WTC11 (cell line): ENCODE results near the gene USH2A. TPM values are rescaled to one million over a fixed set of nuclear protein-coding genes. Genes with fewer than 3 reads are reported as not detected.

Source experiments
- ATAC-seq: fragments of 200-7000 bp; cut with Tn5 transposase; 2 replicates; pipeline ENCODE4 v1.10.0; 2021; ENCODE audit warnings: mild to moderate bottlenecking, moderate library complexity
- CTCF ChIA-PET: fragments of 300-600 bp; sonication (Branson Sonifier 250); formaldehyde crosslinking; loops from one replicate; lab custom pipeline; 2021; ENCODE audit warnings: antibody characterized with exemption; lab: Charles Lee
- POLR2A ChIA-PET: fragments of 350-600 bp; sonication (Branson Sonifier 250); formaldehyde crosslinking; loops from one replicate; lab custom pipeline; 2021; ENCODE audit warnings: antibody characterized with exemption; lab: Charles Lee
- DNase-seq: peaks from one replicate; pipeline ENCODE4 v3.0.0; 2021; ENCODE audit warnings: low spot score
- H3K27ac Mint-ChIP-seq: 2 replicates; pipeline ENCODE4 v1.8.0; 2021; ENCODE audit warnings: mixed read lengths
- H3K27me3 Mint-ChIP-seq: 2 replicates; pipeline ENCODE4 v1.8.0; 2021; ENCODE audit warnings: low read depth, mild to moderate bottlenecking, moderate library complexity, mixed read lengths
- H3K36me3 Mint-ChIP-seq: 2 replicates; pipeline ENCODE4 v1.8.0; 2021; ENCODE audit warnings: mixed read lengths
- H3K4me1 Mint-ChIP-seq: 2 replicates; pipeline ENCODE4 v1.8.0; 2022; ENCODE audit warnings: mixed read lengths
- H3K4me3 Mint-ChIP-seq: 2 replicates; pipeline ENCODE4 v1.8.0; 2021; ENCODE audit warnings: mild to moderate bottlenecking, moderate library complexity, mixed read lengths
- H3K9me3 Mint-ChIP-seq: 2 replicates; pipeline ENCODE4 v1.8.0; 2021; ENCODE audit warnings: mixed read lengths
- ATF3 ChIP-seq: sonication (generic); formaldehyde crosslinking; conservative IDR thresholded peaks from 2 replicates; pipeline ENCODE4 v1.8.1; 2022; ENCODE audit warnings: mild to moderate bottlenecking, missing genetic modification reagents
- CBFB ChIP-seq: sonication (generic); formaldehyde crosslinking; IDR thresholded peaks from 2 replicates; pipeline ENCODE4 v1.8.1; 2022; ENCODE audit warnings: mild to moderate bottlenecking, low read depth, missing genetic modification reagents
- CREB1 ChIP-seq: sonication (generic); formaldehyde crosslinking; IDR thresholded peaks from 2 replicates; pipeline ENCODE4 v1.8.0; 2023; ENCODE audit warnings: mild to moderate bottlenecking, missing genetic modification reagents
- CREM ChIP-seq: sonication (generic); formaldehyde crosslinking; IDR thresholded peaks from 2 replicates; pipeline ENCODE4 v1.8.1; 2022; ENCODE audit warnings: mild to moderate bottlenecking, missing genetic modification reagents, moderate library complexity
- ELF4 ChIP-seq: sonication (generic); formaldehyde crosslinking; IDR thresholded peaks from 2 replicates; pipeline ENCODE4 v1.8.1; 2022; ENCODE audit warnings: low read depth, mild to moderate bottlenecking, moderate library complexity, missing genetic modification reagents
- FOXJ3 ChIP-seq: sonication (generic); formaldehyde crosslinking; IDR thresholded peaks from 2 replicates; pipeline ENCODE4 v1.9.0; 2021; ENCODE audit warnings: missing genetic modification reagents, mild to moderate bottlenecking, borderline replicate concordance
- FOXK1 ChIP-seq: sonication (generic); formaldehyde crosslinking; IDR thresholded peaks from 2 replicates; pipeline ENCODE4 v1.8.0; 2022; ENCODE audit warnings: mild to moderate bottlenecking, moderate library complexity, missing genetic modification reagents
- IRF2 ChIP-seq: sonication (generic); formaldehyde crosslinking; IDR thresholded peaks from 2 replicates; pipeline ENCODE4 v1.8.0; 2022; ENCODE audit warnings: low read depth, missing genetic modification reagents, borderline replicate concordance
- JAZF1 ChIP-seq: fragments of 250-450 bp; sonication (Bioruptor Pico); IDR thresholded peaks from 2 replicates; pipeline ENCODE4 v1.9.0; 2021; ENCODE audit warnings: moderate library complexity, mild to moderate bottlenecking, inconsistent platforms
- MYBL2 ChIP-seq: sonication (generic); formaldehyde crosslinking; IDR thresholded peaks from 2 replicates; pipeline ENCODE4 v1.8.1; 2023; ENCODE audit warnings: mild to moderate bottlenecking, moderate library complexity, missing genetic modification reagents
- NFE2L1 ChIP-seq: sonication (generic); formaldehyde crosslinking; IDR thresholded peaks from 2 replicates; pipeline ENCODE4 v1.8.1; 2023; ENCODE audit warnings: missing genetic modification reagents
- NFYB ChIP-seq: sonication (generic); formaldehyde crosslinking; conservative IDR thresholded peaks from 2 replicates; pipeline ENCODE4 v1.8.0; 2022; ENCODE audit warnings: low read depth, missing genetic modification reagents
- NR2C2 ChIP-seq: sonication (generic); formaldehyde crosslinking; IDR thresholded peaks from 2 replicates; pipeline ENCODE4 v1.8.0; 2022; ENCODE audit warnings: mild to moderate bottlenecking, missing genetic modification reagents
- NR3C1 ChIP-seq: sonication (generic); formaldehyde crosslinking; conservative IDR thresholded peaks from 2 replicates; pipeline ENCODE4 v1.8.1; 2023; ENCODE audit warnings: low read depth, mild to moderate bottlenecking, missing genetic modification reagents
- PRRX2 ChIP-seq: fragments of 250-450 bp; sonication (Bioruptor Pico); IDR thresholded peaks from 2 replicates; pipeline ENCODE4 v1.8.0; 2021; ENCODE audit warnings: mild to moderate bottlenecking
- RELA ChIP-seq: sonication (generic); formaldehyde crosslinking; IDR thresholded peaks from 2 replicates; pipeline ENCODE4 v1.8.1; 2022; ENCODE audit warnings: missing genetic modification reagents, mild to moderate bottlenecking, borderline replicate concordance
- RORB ChIP-seq: fragments of 250-450 bp; sonication (Bioruptor Pico); IDR thresholded peaks from 2 replicates; pipeline ENCODE4 v1.9.0; 2021; ENCODE audit warnings: mild to moderate bottlenecking
- STAT6 ChIP-seq: sonication (generic); formaldehyde crosslinking; conservative IDR thresholded peaks from 2 replicates; pipeline ENCODE4 v1.8.1; 2023; ENCODE audit warnings: mild to moderate bottlenecking, low read depth, missing genetic modification reagents, moderate library complexity
- TCF7 ChIP-seq: sonication (generic); formaldehyde crosslinking; IDR thresholded peaks from 2 replicates; pipeline ENCODE4 v1.8.0; 2022; ENCODE audit warnings: mild to moderate bottlenecking, low read depth, missing genetic modification reagents, moderate library complexity
- ZNF317 ChIP-seq: sonication (generic); formaldehyde crosslinking; IDR thresholded peaks from 2 replicates; pipeline ENCODE4 v1.8.1; 2023; ENCODE audit warnings: low read depth, mild to moderate bottlenecking, moderate library complexity, missing genetic modification reagents, borderline replicate concordance
- ZNF416 ChIP-seq: fragments of 250-450 bp; sonication (Bioruptor Pico); IDR thresholded peaks from 2 replicates; pipeline ENCODE4 v1.9.0; 2021; ENCODE audit warnings: mild to moderate bottlenecking, inconsistent platforms
- total RNA-seq: library from RNA; stranded (reverse); gene quantifications from 3 replicates; pipeline ENCODE4 v1.2.3, GENCODE V29; 2021
- TF ChIP-seq, protein P1 (sequence below): fragments of 250-450 bp; sonication (Bioruptor Pico); IDR thresholded peaks from 2 replicates; pipeline ENCODE4 v2.1.2; 2022; ENCODE audit warnings: mild to moderate bottlenecking, moderate library complexity
- TF ChIP-seq, protein P2 (sequence below): sonication (generic); formaldehyde crosslinking; IDR thresholded peaks from 2 replicates; pipeline ENCODE4 v1.8.1; 2023; ENCODE audit warnings: mild to moderate bottlenecking, missing genetic modification reagents, moderate library complexity
- TF ChIP-seq, protein P3 (sequence below): sonication (generic); formaldehyde crosslinking; IDR thresholded peaks from 2 replicates; pipeline ENCODE4 v1.8.1; 2023; ENCODE audit warnings: mild to moderate bottlenecking, missing genetic modification reagents, borderline replicate concordance
- TF ChIP-seq, protein P4 (sequence below): fragments of 250-450 bp; sonication (Bioruptor Pico); IDR thresholded peaks from 2 replicates; pipeline ENCODE4 v1.9.0; 2021; ENCODE audit warnings: moderate library complexity, mild to moderate bottlenecking, inconsistent platforms, borderline replicate concordance
- TF ChIP-seq, protein P5 (sequence below): sonication (generic); formaldehyde crosslinking; IDR thresholded peaks from 2 replicates; pipeline ENCODE4 v1.8.1; 2022; ENCODE audit warnings: missing genetic modification reagents, borderline replicate concordance

Gene USH2A
- total RNA-seq, 1 experiment from 2014 or later, result 0.37 TPM

DNA sequence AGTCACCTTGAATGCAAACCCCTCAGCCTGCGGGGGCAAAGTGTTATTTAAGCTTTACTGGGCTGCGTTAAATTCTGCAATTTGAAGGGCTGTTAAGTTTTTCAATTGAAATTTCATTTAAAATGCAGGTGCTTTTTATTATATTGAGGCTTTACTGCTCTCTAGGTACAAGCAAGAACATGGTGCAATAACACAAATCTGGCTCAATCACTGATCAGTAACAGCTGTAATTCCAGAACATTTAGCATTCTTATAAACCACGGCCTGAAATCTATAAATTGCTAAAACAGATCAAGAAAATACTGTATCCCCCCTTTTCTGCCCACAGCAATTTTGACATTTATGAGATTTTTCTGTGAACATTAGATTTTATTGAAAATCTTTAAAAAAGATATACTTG is 533.4 kb downstream of the USH2A start (continued):
- TF ChIP-seq RELA (CRISPR knock-in tag) (no peak), ATF3 (CRISPR knock-in tag) (no peak), TCF7 (CRISPR knock-in tag) (no peak), IRF2 (no peak), STAT6 (CRISPR knock-in tag) (no peak), FOXJ3 (CRISPR knock-in tag) (no peak)
- TF ChIP-seq, protein P1, sequence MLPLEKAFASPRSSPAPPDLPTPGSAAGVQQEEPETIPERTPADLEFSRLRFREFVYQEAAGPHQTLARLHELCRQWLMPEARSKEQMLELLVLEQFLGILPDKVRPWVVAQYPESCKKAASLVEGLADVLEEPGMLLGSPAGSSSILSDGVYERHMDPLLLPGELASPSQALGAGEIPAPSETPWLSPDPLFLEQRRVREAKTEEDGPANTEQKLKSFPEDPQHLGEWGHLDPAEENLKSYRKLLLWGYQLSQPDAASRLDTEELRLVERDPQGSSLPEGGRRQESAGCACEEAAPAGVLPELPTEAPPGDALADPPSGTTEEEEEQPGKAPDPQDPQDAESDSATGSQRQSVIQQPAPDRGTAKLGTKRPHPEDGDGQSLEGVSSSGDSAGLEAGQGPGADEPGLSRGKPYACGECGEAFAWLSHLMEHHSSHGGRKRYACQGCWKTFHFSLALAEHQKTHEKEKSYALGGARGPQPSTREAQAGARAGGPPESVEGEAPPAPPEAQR (CRISPR knock-in tag), result no peak

DNA sequence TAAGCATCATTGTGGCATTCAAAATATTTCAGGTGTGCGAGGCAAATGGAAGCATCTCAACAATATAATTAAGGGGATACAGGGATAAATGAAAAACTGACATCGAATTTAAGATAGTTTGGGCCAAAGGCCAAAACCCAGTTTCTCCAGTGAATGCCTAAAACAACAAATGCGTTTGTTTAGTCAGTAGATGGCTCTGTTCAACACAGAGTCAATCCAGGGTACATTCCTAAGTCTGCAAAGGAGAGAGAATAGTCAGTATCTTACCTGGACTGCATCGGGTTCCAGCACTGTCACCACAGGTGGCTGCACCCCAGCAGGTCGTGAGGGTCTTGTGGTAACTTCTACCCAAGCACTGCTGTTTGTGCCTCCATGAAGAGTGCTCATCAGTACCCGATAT is 535.1 kb downstream of the USH2A start:
- Mint-ChIP-seq H3K27me3 (no peaks in the 10 kb centered on the region), H3K4me3 (no peak overlapping the region), H3K4me1 (peaks cover 3% of the 10 kb centered on the region), H3K27ac (no peak overlapping the region), H3K36me3 (no peaks in the 10 kb centered on the region)
- DNase-seq, result no peak
- ChIA-PET POLR2A (no interaction called here), CTCF (no interaction called here)
- peak; percentile 74 for ATAC-seq
- TF ChIP-seq ELF4 (CRISPR knock-in tag), result no peak
- no peak for TF ChIP-seq CREB1 (CRISPR knock-in tag)
- TF ChIP-seq NR3C1 (CRISPR knock-in tag), result no peak
- TF ChIP-seq, protein P2, sequence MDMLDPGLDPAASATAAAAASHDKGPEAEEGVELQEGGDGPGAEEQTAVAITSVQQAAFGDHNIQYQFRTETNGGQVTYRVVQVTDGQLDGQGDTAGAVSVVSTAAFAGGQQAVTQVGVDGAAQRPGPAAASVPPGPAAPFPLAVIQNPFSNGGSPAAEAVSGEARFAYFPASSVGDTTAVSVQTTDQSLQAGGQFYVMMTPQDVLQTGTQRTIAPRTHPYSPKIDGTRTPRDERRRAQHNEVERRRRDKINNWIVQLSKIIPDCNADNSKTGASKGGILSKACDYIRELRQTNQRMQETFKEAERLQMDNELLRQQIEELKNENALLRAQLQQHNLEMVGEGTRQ (CRISPR knock-in tag), result no peak
- TF ChIP-seq FOXK1 (CRISPR knock-in tag), result no peak
- TF ChIP-seq RORB (CRISPR knock-in tag), result no peak
- TF ChIP-seq ZNF416, result no peak
- TF ChIP-seq, protein P3, sequence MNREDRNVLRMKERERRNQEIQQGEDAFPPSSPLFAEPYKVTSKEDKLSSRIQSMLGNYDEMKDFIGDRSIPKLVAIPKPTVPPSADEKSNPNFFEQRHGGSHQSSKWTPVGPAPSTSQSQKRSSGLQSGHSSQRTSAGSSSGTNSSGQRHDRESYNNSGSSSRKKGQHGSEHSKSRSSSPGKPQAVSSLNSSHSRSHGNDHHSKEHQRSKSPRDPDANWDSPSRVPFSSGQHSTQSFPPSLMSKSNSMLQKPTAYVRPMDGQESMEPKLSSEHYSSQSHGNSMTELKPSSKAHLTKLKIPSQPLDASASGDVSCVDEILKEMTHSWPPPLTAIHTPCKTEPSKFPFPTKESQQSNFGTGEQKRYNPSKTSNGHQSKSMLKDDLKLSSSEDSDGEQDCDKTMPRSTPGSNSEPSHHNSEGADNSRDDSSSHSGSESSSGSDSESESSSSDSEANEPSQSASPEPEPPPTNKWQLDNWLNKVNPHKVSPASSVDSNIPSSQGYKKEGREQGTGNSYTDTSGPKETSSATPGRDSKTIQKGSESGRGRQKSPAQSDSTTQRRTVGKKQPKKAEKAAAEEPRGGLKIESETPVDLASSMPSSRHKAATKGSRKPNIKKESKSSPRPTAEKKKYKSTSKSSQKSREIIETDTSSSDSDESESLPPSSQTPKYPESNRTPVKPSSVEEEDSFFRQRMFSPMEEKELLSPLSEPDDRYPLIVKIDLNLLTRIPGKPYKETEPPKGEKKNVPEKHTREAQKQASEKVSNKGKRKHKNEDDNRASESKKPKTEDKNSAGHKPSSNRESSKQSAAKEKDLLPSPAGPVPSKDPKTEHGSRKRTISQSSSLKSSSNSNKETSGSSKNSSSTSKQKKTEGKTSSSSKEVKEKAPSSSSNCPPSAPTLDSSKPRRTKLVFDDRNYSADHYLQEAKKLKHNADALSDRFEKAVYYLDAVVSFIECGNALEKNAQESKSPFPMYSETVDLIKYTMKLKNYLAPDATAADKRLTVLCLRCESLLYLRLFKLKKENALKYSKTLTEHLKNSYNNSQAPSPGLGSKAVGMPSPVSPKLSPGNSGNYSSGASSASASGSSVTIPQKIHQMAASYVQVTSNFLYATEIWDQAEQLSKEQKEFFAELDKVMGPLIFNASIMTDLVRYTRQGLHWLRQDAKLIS (CRISPR knock-in tag), result no peak
- no peak for TF ChIP-seq NFE2L1 (CRISPR knock-in tag)
- TF ChIP-seq TCF7 (CRISPR knock-in tag), result no peak
- no peak for TF ChIP-seq NR2C2
- TF ChIP-seq JAZF1 (CRISPR knock-in tag), result no peak
- no peak for TF ChIP-seq ZNF317 (CRISPR knock-in tag)
- TF ChIP-seq, protein P4, sequence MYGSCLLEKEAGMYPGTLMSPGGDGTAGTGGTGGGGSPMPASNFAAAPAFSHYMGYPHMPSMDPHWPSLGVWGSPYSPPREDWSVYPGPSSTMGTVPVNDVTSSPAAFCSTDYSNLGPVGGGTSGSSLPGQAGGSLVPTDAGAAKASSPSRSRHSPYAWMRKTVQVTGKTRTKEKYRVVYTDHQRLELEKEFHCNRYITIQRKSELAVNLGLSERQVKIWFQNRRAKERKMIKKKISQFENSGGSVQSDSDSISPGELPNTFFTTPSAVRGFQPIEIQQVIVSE (CRISPR knock-in tag), result no peak
- TF ChIP-seq, protein P5, sequence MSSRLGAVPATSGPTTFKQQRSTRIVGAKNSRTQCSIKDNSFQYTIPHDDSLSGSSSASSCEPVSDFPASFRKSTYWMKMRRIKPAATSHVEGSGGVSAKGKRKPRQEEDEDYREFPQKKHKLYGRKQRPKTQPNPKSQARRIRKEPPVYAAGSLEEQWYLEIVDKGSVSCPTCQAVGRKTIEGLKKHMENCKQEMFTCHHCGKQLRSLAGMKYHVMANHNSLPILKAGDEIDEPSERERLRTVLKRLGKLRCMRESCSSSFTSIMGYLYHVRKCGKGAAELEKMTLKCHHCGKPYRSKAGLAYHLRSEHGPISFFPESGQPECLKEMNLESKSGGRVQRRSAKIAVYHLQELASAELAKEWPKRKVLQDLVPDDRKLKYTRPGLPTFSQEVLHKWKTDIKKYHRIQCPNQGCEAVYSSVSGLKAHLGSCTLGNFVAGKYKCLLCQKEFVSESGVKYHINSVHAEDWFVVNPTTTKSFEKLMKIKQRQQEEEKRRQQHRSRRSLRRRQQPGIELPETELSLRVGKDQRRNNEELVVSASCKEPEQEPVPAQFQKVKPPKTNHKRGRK (CRISPR knock-in tag), result no peak
- no peak for TF ChIP-seq MYBL2
- no peak for TF ChIP-seq NFYB
- TF ChIP-seq CBFB, result no peak
- no peak for TF ChIP-seq CREM (CRISPR knock-in tag)
- no peak for TF ChIP-seq PRRX2 (CRISPR knock-in tag)
- TF ChIP-seq, all 79 proteins: peak for 0
- H3K9me3 Mint-ChIP-seq, result no peaks in the 10 kb centered on the region
